ENCODE measurements around the gene CENPI.

CENPI gene

GRCh38 chrX:101108284-101108683 is 10.3 kb downstream of the CENPI start:
- Histone ChIP-seq H3K27ac (no peak overlapping the region), H3K4me3 (no peak overlapping the region)
- TF ChIP-seq CTCF (IDR thresholded peaks at IDR 0.05) = no peak
- DNase-seq (ENCODE audit: low spot score) = no peak

- no peak overlapping the region for H3K27ac ChIP-seq
- no peak for DNase-seq (ENCODE audit: low spot score)
- H3K4me3 ChIP-seq = no peak overlapping the region
- no peak for TF ChIP-seq CTCF (IDR thresholded peaks at IDR 0.05)
These were observed 19.7 kb downstream of the CENPI start for GRCh38 chrX:101117701-101118100.

DNA sequence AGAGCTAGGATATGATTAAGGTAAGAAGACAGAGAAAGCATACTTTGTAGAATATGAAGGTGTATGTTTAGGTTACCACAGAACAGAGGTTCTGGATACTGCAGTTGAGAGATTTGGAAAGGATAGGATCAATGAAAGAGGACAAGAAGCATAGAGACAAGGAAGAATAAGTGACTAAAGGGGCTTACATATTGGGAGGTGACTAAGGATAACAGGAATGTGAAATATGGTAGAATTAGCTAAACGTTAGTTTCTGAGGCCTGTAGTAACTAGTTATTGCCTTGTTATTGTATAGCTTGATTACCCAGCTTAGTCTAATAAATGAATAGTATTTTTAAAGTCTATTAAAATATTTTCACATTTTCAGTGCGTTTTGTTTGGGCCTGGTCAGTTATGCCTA is 38.2 kb downstream of the CENPI start:
- DNase-seq (ENCODE audit: low spot score) = no peak
- Histone ChIP-seq H3K27ac (no peak overlapping the region), H3K4me3 (no peak overlapping the region)
- no peak for TF ChIP-seq CTCF (IDR thresholded peaks at IDR 0.05)
